Activated naive CD8-positive, alpha-beta T cell treated with anti-CD3 and anti-CD28 coated beads for 36 hours (primary cell): ENCODE results near the gene TIMM23. TPM values are rescaled to one million over a fixed set of nuclear protein-coding genes. Genes with fewer than 3 reads are reported as not detected.
A peak's percentile ranks its signal among the peaks of the same experiment; 100 is the strongest.
"Not testable (repeated sequence)": the region's sequence is repeated elsewhere in the genome, so short reads cannot be mapped to it uniquely, and the experiment has no call there.

Experiments
- DNase-seq: peaks from one replicate; pipeline ENCODE4 v3.0.0; 2021
- H3K27ac Mint-ChIP-seq: one replicate; pipeline ENCODE4 v1.8.0; 2022; ENCODE audit warnings: mild to moderate bottlenecking, moderate library complexity, mixed read lengths
- H3K27me3 Mint-ChIP-seq: one replicate; pipeline ENCODE4 v1.8.0; 2022; ENCODE audit warnings: mild to moderate bottlenecking, mixed read lengths
- H3K36me3 Mint-ChIP-seq: one replicate; pipeline ENCODE4 v1.8.0; 2021; ENCODE audit warnings: mild to moderate bottlenecking, mixed read lengths
- H3K4me1 Mint-ChIP-seq: one replicate; pipeline ENCODE4 v1.8.0; 2021; ENCODE audit warnings: mixed read lengths
- H3K4me3 Mint-ChIP-seq: one replicate; pipeline ENCODE4 v1.8.0; 2022; ENCODE audit warnings: mild to moderate bottlenecking, moderate library complexity, mixed read lengths
- H3K9me3 Mint-ChIP-seq: one replicate; pipeline ENCODE4 v1.8.0; 2022; ENCODE audit warnings: mixed read lengths
- total RNA-seq, 2 experiments: library from RNA; stranded (reverse); gene quantifications; one replicate each; pipeline ENCODE4 v1.2.3, GENCODE V29; 2021

The TIMM23 gene
- total RNA-seq, 2 experiments from 2014 or later: 115 to 117 TPM

DNA sequence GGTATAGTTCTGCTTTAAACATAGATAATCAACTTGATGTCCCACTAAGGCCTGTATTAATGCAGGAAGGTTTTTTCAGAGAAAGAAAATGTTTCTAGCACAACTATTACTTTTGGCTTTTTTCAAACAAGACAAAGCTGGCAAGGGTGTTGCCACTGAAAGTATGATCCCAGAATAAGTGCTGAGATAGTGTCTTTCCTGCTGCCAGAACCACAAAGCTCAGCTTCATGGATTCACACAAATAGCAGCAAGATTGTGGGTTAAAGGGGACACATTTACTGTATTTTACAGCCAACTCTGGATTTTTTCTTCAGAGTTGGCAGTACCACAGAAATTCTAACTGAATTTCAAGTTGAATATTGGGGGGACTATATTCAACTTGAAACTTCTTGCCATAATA lies 53.8 kb downstream of the TIMM23 start:
- H3K36me3 Mint-ChIP-seq: peaks cover 12% of the 10 kb centered on the region
- no peaks in the 10 kb centered on the region for H3K9me3 Mint-ChIP-seq
- H3K27me3 Mint-ChIP-seq: no peaks in the 10 kb centered on the region
- H3K4me1 Mint-ChIP-seq: peaks cover 73% of the 10 kb centered on the region
- H3K27ac Mint-ChIP-seq: no peak overlapping the region
- H3K4me3 Mint-ChIP-seq: no peak overlapping the region
- DNase-seq: no peak

DNA sequence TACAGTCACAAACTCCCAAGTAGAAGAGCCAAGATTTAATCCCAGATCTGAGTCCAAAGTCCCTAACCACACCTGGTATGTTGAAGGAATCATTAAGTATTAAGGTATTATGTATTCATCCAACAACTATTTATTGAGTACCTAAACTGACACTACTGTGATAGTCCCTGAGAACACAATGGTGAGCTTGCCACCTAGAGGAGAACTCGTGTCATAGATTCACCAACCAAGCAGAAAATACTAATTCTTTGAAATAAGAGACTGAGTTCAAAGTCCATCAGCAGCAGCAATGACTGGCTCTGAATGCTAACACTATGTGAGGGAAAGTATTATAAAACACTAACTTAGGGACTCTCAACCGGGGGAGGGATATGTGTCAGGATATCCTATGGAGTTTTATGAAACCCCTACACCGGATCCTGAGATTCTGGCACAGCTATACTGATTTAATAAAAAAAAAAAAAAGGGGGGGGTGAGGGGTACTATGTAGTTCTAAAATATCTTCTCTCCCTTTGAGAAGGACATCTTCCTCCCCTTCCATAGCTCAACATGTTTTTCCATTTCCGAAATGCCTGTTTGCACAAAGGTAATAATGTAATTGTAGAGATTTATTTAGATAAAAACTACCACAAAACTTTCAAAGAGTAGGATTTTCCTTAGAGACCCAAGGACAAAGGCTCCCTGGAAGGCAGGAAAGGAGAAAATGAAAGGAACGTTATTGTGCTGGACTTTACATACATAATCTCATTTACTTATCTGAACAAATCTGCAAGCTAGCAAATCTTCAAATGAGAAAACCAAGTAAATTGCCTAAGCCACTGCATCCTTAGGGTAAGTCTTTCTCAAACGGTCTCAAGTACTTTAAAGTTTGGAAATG lies 56.5 kb downstream of the TIMM23 start:
- H3K36me3 Mint-ChIP-seq: peaks cover 12% of the 10 kb centered on the region
- H3K4me3 Mint-ChIP-seq: peak overlapping the region; percentile 99
- no peak for DNase-seq
- no peaks in the 10 kb centered on the region for H3K27me3 Mint-ChIP-seq
- H3K27ac Mint-ChIP-seq: peak overlapping the region; percentile 97
- peaks cover 54% of the 10 kb centered on the region for H3K4me1 Mint-ChIP-seq
- H3K9me3 Mint-ChIP-seq: no peaks in the 10 kb centered on the region

DNA sequence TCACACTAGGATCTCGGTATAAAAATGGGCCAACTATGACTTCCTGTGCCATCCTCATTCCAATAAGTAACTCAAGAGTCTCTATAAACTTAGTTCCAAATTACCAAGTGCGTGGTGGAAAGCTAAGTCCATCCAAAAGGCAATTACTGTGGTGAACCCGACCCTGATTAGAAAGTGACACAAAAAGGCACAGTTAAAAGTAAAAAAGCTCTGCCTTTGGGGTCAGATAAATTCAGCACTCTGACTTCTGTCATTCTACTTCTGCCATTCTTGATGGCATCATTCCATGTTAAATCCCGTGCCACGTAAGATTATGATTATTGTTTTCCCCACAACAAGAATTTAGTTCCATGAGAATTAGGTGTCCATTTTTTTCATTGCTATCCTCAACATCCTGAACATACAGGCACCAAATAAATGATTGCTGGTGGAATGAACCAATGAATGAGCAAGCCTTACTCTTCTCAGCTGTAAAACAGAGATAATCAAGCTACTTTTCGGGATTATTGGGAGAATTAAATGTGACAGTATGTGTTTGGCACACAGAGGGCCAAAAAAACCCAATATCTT lies 57.3 kb downstream of the TIMM23 start:
- Mint-ChIP-seq H3K27ac (peak overlapping the region; percentile 97), H3K4me1 (peaks cover 49% of the 10 kb centered on the region), H3K9me3 (no peaks in the 10 kb centered on the region), H3K4me3 (peak overlapping the region; percentile 99), H3K36me3 (peaks cover 12% of the 10 kb centered on the region), H3K27me3 (no peaks in the 10 kb centered on the region)
- DNase-seq: no peak

DNA sequence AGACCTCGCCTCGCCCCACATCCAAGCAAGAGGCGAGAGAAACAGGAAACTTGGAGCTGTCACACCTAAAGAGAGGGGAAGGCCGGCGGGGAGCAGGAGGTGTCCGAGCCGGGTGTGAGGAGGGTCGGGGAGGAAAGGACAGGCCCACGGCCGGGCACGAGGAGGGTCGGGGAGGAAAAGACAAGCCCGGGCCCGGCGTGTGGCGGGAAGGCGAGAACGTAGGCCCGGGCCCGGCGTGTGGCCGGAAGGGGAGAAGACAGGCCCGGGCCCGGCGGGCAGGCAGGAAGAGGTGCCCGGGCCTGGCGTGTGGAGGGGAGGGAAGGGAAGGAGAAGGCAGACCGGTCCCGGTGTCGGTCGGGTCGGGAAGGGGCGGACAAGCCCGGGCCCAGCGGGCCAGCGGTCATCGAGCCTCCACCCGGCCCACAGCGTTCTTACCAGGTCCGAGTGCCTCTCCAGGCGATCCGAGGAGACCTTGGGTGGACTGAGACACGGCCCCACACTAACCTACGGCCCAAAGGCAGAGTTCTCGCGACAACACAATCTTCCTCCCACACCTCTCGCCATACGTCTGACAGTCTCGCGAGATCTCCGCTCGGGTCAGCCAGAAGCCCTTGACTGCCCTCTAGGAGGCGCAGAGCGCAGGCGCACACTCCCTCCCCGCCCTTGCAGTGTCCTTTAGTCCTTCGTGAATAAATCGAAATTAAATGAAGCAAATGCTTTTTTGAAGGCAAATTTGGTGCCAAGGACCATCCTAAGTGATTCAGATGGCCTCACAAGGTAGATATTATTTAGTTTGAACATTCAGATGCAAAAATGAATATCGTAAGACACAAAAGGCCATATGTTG lies 58.0 kb downstream of the TIMM23 start, which contains the start of gene NCOA4:
TSS of gene NCOA4 (minus strand) at position 533 of the 847 bp plus-strand sequence. CDS start 13,943 bp downstream, outside the sequence.
- H3K4me1 Mint-ChIP-seq: peaks cover 41% of the 10 kb centered on the region
- no peaks in the 10 kb centered on the region for H3K9me3 Mint-ChIP-seq
- H3K36me3 Mint-ChIP-seq: peaks cover 12% of the 10 kb centered on the region
- no peaks in the 10 kb centered on the region for H3K27me3 Mint-ChIP-seq
- H3K4me3 Mint-ChIP-seq: peak within 1 kb of the TSS; percentile 99
- DNase-seq: peak; percentile 95
- peak within 1 kb of the TSS; percentile 97 for H3K27ac Mint-ChIP-seq

DNA sequence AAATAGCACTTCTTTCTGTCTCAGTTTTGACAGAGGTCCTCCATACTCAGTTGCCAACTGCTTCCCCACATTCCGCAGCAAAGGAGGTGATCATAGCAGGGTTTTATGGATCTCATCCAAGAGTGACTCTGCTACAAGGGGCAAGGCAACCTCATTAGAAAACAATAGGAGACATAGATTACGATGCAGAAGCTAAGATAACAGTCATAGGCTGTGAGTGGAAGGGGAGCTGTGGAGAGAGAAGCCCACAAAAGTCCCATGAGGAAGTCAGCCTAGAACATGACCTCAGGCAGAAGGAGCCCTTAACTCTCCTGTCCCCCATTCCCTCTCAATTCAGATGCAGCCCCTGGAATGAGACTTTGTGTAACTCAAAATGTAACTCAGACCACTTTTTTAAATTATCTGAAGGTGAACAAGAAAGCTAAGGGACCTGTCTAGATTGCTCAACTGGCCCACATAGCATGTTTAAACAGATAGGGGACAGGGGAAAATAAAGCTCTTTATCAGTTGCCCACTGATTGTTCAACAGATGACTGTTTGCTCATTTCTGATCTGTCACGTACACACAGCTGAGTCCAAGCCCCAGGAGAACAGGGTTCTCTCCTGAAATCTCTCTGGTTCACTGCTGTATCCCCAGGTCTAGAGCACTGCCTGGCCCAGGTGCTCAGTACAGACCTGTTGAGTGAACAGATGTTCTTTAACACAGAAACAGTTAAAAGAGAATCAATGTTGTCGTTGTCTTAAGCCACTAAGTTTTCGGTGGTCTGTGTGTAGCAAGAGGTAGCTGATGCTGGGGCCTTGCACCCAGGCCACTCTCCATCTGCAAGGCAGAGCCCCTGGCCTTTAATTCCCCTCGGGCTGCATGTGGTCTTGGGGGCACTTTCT lies 59.6 kb downstream of the TIMM23 start:
- Mint-ChIP-seq H3K4me1 (peaks cover 27% of the 10 kb centered on the region), H3K4me3 (no peak overlapping the region)

DNA sequence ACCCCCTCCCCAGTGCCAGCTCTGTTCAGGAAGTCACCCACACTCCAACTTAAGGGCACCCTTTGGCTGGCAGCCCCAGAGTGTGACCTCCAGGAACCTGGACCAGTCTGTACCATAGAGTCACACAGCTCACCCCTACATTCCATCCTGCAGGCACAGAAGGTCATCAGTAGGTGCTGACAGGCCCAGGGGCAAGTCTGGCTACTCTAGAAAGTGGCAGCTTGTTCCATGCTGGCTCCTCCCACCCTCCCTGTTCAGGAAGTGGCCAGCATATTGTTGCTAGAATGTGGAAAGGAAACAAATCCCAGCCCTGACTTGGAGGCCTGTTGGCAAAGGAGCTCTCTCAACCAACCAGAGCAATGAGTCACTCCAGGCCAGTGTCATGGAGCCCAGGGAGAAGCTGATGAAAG lies 61.3 kb downstream of the TIMM23 start:
- peaks cover 12% of the 10 kb centered on the region for H3K4me1 Mint-ChIP-seq
- DNase-seq: no peak
- no peaks in the 10 kb centered on the region for H3K9me3 Mint-ChIP-seq
- peaks cover 1% of the 10 kb centered on the region for H3K36me3 Mint-ChIP-seq
- no peaks in the 10 kb centered on the region for H3K27me3 Mint-ChIP-seq
- no peak overlapping the region for H3K27ac Mint-ChIP-seq
- no peak overlapping the region for H3K4me3 Mint-ChIP-seq

More for the DNA sequence above, 59.6 kb downstream of the TIMM23 start:
- Mint-ChIP-seq H3K27ac (no peak overlapping the region), H3K36me3 (peaks cover 8% of the 10 kb centered on the region), H3K9me3 (no peaks in the 10 kb centered on the region), H3K27me3 (no peaks in the 10 kb centered on the region)
- DNase-seq: no peak

DNA sequence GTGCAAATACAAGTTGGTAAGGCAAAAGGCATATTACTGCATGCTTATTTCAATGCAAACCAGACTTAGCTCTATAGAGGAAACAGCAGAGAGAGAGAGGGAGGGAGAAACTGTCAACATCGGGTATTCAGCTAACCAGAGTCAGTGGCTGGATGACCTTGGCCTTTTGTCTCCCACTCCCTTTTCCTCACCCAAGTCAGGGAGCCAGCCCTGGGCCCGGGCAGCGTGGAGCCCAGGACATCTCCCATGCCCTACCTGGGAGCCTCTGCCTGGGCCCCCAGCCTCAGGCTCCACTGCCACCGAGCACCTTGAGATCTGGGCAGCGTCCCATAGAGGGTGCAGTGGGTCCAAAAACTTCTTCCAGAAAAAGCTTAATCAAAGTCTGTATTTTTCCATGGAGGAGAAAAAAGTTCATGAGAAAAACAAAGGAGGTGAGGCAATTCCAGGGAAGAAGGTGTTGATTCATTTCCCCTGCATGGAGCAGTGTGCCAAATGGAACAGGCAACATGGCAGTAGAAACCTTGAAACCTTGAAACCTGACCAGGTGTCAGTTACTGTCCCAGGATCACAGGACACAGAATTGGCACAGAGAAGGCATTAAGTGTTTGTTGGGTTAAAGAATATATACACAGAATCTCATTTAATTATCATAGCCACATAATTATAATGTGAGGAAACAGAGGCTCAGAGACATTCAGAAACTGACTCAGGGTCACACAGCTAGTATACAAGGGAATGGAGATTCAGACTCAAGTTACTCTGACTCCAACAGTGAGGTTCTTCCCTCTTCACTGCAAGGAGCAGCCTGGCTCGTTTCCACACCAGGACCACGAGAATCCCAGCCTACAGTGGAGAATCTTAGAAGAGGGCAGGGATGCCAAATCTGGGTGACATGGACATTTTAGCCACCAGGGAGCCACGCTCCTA lies 63.9 kb downstream of the TIMM23 start:
- Mint-ChIP-seq H3K9me3 (no peaks in the 10 kb centered on the region), H3K27me3 (no peaks in the 10 kb centered on the region), H3K36me3 (no peaks in the 10 kb centered on the region), H3K4me3 (no peak overlapping the region), H3K4me1 (peaks cover 2% of the 10 kb centered on the region), H3K27ac (no peak overlapping the region)
- no peak for DNase-seq

DNA sequence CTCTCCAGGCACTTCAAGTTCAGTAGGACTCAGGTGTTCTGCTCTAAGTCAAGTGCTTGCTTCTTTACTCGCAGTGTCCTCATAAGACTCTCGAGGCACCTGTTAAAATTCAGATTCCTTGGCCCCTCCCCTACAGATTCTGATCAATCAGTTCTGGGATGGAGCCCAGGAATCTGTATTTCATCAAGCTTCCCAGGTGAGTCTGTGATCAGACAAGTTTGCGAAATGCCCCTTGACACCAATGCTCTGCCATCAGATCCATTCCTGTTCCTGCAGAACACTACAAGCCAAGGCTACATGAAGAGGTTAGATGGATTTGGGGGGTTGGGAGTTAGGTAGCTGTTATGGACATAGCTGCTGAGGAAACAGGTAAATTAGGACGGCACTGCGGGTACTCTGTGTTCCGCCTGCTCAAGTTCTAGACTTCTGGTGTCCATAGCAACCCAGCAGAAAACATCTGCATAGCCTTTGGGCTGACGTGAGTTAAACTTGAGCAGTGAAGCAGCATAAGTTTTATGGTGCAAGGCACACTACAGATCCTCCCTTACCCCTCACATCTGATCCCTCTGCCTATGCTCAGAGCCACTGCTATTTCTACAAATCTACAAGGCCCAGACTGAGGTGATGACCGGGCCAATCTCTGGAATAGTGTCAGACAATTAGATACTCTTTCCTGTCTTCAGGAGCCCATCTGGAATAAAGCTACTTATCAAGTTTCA lies 65.0 kb downstream of the TIMM23 start:
- Mint-ChIP-seq H3K4me3 (no peak overlapping the region), H3K4me1 (peaks cover 2% of the 10 kb centered on the region), H3K27ac (no peak overlapping the region), H3K36me3 (no peaks in the 10 kb centered on the region), H3K9me3 (no peaks in the 10 kb centered on the region), H3K27me3 (no peaks in the 10 kb centered on the region)
- no peak for DNase-seq

DNA sequence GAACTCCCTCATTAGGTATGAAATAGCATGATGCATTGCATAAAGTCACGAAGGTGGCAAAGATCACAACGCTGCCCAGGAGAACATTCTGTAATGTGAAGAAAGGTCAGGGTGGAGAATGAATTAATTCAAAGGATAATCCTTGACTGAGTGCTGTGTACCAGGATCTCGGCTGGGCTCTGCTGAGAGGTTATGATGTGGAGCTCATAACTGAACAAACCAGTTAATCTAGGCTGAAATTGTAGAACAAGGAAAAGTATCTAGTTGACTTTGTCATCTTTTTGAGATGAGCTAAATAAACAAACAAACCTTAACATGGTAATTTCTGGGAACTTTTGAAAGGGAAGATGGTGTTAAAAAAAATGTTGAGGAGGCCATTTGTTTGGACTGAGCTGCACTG lies 67.7 kb downstream of the TIMM23 start:
- Mint-ChIP-seq H3K4me1 (no peaks in the 10 kb centered on the region), H3K27me3 (no peaks in the 10 kb centered on the region), H3K36me3 (no peaks in the 10 kb centered on the region), H3K9me3 (no peaks in the 10 kb centered on the region), H3K27ac (no peak overlapping the region), H3K4me3 (no peak overlapping the region)
- DNase-seq: no peak

DNA sequence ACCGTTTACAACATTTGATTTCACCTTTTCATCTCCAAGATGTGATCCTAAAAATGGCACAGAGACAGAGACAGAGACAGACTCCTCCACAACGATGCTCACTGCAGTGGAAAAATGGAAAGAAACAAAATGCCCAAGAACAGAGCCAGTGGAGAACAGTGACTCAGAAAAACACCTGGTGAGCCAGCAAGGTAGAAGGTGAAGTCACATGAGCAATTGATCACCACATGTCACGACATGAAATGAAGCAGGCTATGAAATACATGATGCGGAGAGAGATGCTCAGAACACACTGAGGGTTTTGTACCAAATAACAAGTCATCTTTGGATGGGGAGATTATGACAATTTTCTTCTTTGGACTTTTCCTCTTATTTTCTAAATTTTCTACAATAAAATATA lies 70.2 kb downstream of the TIMM23 start:
- Mint-ChIP-seq H3K27me3 (no peaks in the 10 kb centered on the region), H3K4me3 (no peak overlapping the region), H3K9me3 (no peaks in the 10 kb centered on the region), H3K36me3 (no peaks in the 10 kb centered on the region), H3K4me1 (no peaks in the 10 kb centered on the region), H3K27ac (no peak overlapping the region)
- no peak for DNase-seq

DNA sequence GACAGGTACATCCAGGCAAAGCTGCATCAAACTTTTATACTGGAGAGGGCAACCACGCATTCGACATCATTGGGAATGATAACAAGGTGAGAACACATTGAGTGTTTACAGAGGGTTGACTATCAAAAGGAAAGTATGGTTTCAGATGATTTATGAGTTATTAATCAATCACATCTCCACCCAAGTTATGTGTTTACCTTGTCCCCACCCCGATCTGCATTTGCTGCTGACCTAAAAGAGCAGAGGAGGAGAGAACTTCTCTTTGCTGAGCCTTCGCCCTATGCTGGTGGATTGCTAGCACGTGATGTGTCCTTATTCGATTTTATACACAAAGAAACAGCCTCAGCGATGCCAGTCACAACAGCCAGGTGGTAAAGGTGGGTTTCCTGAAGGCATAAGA lies 74.0 kb downstream of the TIMM23 start, which contains the start of gene MSMB:
TSS of gene MSMB (minus strand) at position 9 of the 400 bp plus-strand sequence. CDS start 32 bp downstream, outside the sequence.
- DNase-seq: no peak
- Mint-ChIP-seq H3K4me3 (no peak within 1 kb of the TSS), H3K36me3 (no peaks in the 10 kb centered on the region), H3K27ac (no peak within 1 kb of the TSS), H3K27me3 (no peaks in the 10 kb centered on the region), H3K4me1 (peaks cover 5% of the 10 kb centered on the region), H3K9me3 (no peaks in the 10 kb centered on the region)

DNA sequence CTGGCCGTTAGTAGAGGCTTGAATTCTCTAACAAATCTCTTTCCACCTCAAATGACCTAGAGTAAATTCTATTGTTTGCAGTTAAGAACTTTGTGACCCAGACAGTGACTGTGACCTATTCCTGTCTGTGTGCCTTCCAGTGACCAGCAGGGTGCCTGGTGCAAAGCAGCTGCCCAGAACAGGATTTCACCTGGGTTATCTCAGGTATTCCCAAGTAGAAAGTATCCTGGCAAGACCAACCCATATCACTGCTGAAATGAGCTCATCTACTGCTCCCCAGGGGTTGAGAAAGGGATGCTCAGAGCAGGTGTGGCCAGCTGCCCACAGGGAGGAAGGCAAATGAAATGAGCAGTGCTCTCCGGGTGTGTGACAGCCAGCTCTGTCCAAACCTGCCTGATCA lies 75.9 kb downstream of the TIMM23 start:
- H3K27ac Mint-ChIP-seq: no peak overlapping the region
- H3K36me3 Mint-ChIP-seq: no peaks in the 10 kb centered on the region
- H3K4me3 Mint-ChIP-seq: no peak overlapping the region
- DNase-seq: no peak
- H3K27me3 Mint-ChIP-seq: no peaks in the 10 kb centered on the region
- no peaks in the 10 kb centered on the region for H3K9me3 Mint-ChIP-seq
- H3K4me1 Mint-ChIP-seq: peaks cover 7% of the 10 kb centered on the region

DNA sequence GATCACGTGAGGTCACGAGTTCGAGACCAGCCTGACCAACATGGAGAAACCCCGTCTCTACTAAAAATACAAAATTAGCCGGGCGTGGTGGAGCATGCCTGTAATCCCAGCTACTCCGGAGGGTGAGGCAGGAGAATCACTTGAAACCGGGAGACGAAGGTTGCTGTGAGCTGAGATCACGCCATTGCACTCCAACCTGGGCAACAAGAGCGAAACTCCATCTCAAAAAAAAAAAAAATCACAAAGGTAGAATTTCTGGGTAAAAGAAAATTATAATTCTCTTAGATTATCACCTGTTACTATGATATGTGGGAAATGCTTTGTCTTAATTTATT lies 77.2 kb downstream of the TIMM23 start:
- not testable (repeated sequence) for H3K27me3 Mint-ChIP-seq, H3K4me1 Mint-ChIP-seq, H3K36me3 Mint-ChIP-seq, H3K27ac Mint-ChIP-seq, DNase-seq, H3K4me3 Mint-ChIP-seq, H3K9me3 Mint-ChIP-seq
